Measurements from ENCODE around the gene PRR5L. TPM values are rescaled to one million over a fixed set of nuclear protein-coding genes. Genes with fewer than 3 reads are reported as not detected.
"Not testable (repeated sequence)": the region's sequence is repeated elsewhere in the genome, so short reads cannot be mapped to it uniquely, and the experiment has no call there.

Gene PRR5L
- total RNA-seq, 2 donors from 2014 or later = 172 to 264 TPM

DNA sequence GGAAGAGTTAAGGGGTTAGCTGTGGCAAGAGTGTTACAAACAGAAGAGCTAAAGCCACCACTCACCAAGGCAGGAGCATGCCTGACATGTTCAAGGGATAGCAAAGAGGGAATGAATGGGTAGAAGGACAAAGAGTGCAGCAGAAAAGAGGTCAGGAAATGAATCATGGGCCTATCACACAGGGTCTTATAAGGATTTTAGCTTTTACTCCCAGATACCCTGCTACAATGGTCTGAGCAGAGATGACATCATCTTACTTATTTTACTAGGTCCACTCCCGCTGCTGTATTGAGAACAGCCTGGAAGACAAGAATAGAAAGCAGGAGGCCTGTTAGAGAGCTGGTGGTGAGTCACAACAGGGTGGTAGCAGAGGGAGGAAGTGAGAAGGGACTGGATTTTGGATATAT is 204.2 kb downstream of the PRR5L start:
- intact Hi-C loops (cut with DNase I, micrococcal nuclease) = no loop called here
- peak; percentile 96 for ATAC-seq
- peak in 1 of 2 donors; percentile 42 for DNase-seq

- ATAC-seq (peak; percentile 14), DNase-seq (no peak)
- intact Hi-C loops (cut with DNase I, micrococcal nuclease) = no loop called here
These were observed 205.1 kb downstream of the PRR5L start for GRCh38 chr11:36501236-36501635.

GRCh38 chr11:36507824-36508489 is 211.9 kb downstream of the PRR5L start:
- DNase-seq = no peak
- intact Hi-C loops (cut with DNase I, micrococcal nuclease) = no loop called here
- ATAC-seq = no peak

DNA sequence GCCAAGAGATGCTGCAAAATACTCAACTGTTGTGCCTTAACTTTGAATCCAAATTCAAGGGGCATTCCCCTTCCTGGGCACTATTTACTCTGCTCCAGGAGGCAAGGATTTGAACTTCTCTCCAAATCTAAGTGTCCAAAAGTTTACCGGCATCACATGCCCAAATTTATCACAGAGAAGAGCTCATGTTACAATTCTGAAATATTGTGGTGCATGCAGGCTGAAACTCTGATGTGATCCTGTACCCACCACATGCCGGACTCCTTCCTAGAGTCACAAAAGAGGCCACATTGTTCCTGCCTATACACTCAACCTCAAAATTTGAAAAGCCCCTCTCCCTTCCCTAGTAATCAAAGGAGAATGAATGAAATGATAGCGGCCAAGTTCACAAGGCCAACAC is 212.7 kb downstream of the PRR5L start:
- DNase-seq (no peak), ATAC-seq (no peak)
- intact Hi-C loops (cut with DNase I, micrococcal nuclease) = no loop called here

DNA sequence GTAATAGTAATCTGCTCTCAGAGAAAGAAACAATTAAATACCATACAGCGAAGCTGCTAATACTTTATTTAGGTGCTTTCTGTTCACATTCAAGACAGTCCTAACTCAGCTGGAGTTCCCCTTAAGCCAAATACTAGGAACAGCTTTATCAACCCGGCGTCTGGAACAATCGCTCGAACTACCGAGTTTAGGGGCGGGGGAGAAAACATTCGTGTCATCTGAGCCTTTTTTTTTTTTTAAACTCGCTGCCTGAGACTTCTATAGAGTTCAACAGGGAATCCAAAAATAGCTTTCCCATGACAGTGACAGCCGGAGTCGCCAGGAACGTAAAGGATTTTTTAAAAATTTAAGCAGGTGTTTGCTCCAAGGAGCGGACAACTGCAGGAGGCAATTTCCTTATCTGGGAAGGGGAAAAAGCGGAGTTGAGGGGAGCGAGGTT is 213.1 kb downstream of the PRR5L start:
- DNase-seq = no peak
- peak; percentile 9 for ATAC-seq
- intact Hi-C loops (cut with DNase I, micrococcal nuclease) = no loop called here

- DNase-seq = peak; percentile 86 to 95
- intact Hi-C loops (cut with DNase I, micrococcal nuclease) = no loop called here
- ATAC-seq = peak; percentile 94
These were observed 213.9 kb downstream of the PRR5L start, which contains the start of gene TRAF6 for GRCh38 chr11:36509694-36510593. TSS of gene TRAF6 (minus strand) at chr11:36510272. CDS start at chr11:36501515, 8,757 bp downstream.

- DNase-seq = no peak
- intact Hi-C loops (cut with DNase I, micrococcal nuclease) = no loop called here
- ATAC-seq = peak; percentile 32
These were observed 214.5 kb downstream of the PRR5L start for GRCh38 chr11:36510594-36510942.

DNA sequence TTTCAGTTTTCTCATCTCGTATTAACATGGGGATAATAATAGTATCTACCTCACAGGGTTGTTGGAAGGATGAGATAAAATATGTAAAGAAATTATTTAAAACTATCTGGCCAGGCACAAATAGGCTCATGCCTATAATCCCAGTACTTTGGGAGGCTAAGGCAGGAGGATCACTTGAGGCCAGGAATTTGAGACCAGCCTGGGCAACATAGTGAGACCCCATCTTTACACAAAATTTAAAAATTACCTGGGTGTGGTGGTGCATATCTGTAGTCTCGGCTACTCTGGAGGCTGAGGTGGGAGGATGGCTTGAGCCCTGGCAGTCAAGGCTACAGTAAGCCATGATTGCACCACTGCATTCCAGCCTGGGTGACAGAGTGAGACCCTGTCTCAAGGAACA is 215.0 kb downstream of the PRR5L start:
- DNase-seq; intact Hi-C loops (cut with DNase I, micrococcal nuclease); ATAC-seq: not testable (repeated sequence)

GRCh38 chr11:36512016-36512415 is 215.9 kb downstream of the PRR5L start:
- DNase-seq = no peak
- ATAC-seq = peak; percentile 19
- intact Hi-C loops (cut with DNase I, micrococcal nuclease) = no loop called here

DNA sequence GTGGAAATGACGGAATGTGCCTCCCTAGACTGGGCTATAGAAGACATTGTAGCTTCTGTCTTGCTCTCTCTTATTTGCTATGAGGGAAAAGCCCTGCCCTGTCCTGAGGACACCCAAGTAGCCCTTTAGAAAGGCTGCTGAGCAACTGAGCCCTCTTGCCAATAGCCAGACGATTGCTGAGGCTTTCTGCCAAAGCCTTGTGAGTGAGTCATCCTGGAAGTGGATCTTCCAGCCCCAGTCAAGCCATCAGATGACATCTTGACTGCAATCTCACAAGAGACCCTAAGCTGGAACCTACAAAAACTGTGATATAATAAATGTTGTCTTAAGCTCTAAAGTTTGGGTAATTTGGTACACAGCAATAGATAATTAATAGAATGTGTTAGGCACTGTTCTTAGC is 217.9 kb downstream of the PRR5L start:
- DNase-seq = no peak
- ATAC-seq = no peak
- intact Hi-C loops (cut with DNase I, micrococcal nuclease) = no loop called here

Other genes starting within 250 kb of the PRR5L start
- 10 to 100 TPM; 38.1 to 42.2 TPM for gene COMMD9, start 6.9 kb upstream of the PRR5L start, total RNA-seq
- 10 to 100 TPM; 11.7 to 15.1 TPM for gene TRAF6, start 214.0 kb downstream of the PRR5L start, total RNA-seq